CD8-positive, alpha-beta memory T cell (primary cell): ENCODE measurements around the gene PPP1R16B. TPM values are rescaled to one million over a fixed set of nuclear protein-coding genes. Genes with fewer than 3 reads are reported as not detected.

ENCODE experiments used
- CTCF ChIA-PET: fragments of 350-600 bp; sonication (Branson Sonifier 250); formaldehyde crosslinking; loops from one replicate; lab custom pipeline; 2021; ENCODE audit warnings: antibody characterized with exemption; lab: Charles Lee
- POLR2A ChIA-PET: fragments of 350-600 bp; sonication (Branson Sonifier 250); formaldehyde crosslinking; loops from one replicate; lab custom pipeline; 2021; ENCODE audit warnings: antibody characterized with exemption; lab: Charles Lee
- DNase-seq, 5 donors: peaks; one replicate each; pipeline versions ENCODE4 v3.0.0 to v3.0.0-alpha.2; 2020 to 2022; ENCODE audit warnings: mixed read lengths in 1 of 5
- H3K27ac ChIP-seq: one replicate; pipeline ENCODE4 v1.7.0; 2013; ENCODE audit warnings: low read depth, mild to moderate bottlenecking, low read length, moderate library complexity
- H3K27me3 ChIP-seq: 2 replicates; pipeline ENCODE4 v1.7.0; 2013; ENCODE audit warnings: low read length, mild to moderate bottlenecking; ENCODE audit not compliant: insufficient read depth, poor library complexity, severe bottlenecking
- H3K36me3 ChIP-seq: 2 replicates; pipeline ENCODE4 v1.7.0; 2013; ENCODE audit warnings: mild to moderate bottlenecking, low read length, moderate library complexity; ENCODE audit not compliant: insufficient read depth
- H3K4me1 ChIP-seq: 2 replicates; pipeline ENCODE4 v1.7.0; 2013; ENCODE audit warnings: mild to moderate bottlenecking, low read length, moderate library complexity; ENCODE audit not compliant: insufficient read depth
- H3K4me3 ChIP-seq: 2 replicates; pipeline ENCODE4 v1.7.0; 2013; ENCODE audit warnings: mild to moderate bottlenecking, low read length
- H3K9me3 ChIP-seq: 2 replicates; pipeline ENCODE4 v1.7.0; 2013; ENCODE audit warnings: mild to moderate bottlenecking, low read length
- H3K27ac Mint-ChIP-seq, 8 donors: one replicate each; pipeline ENCODE4 v1.8.0; 2020 to 2021; ENCODE audit warnings: mixed read lengths in 8 of 8, mild to moderate bottlenecking in 6 of 8, inconsistent platforms in 3 of 8, moderate library complexity in 3 of 8
- H3K27me3 Mint-ChIP-seq, 2 donors: one replicate each; pipeline ENCODE4 v1.8.0; 2020 to 2021; ENCODE audit warnings: mixed read lengths in 2 of 2, mild to moderate bottlenecking in 1 of 2, moderate library complexity in 1 of 2
- H3K36me3 Mint-ChIP-seq, 3 donors: one replicate each; pipeline ENCODE4 v1.8.0; 2020 to 2021; ENCODE audit warnings: mixed read lengths in 3 of 3, inconsistent platforms in 1 of 3, mild to moderate bottlenecking in 1 of 3
- H3K4me1 Mint-ChIP-seq, 3 donors: one replicate each; pipeline ENCODE4 v1.8.0; 2020 to 2021; ENCODE audit warnings: mixed read lengths in 3 of 3, inconsistent platforms in 1 of 3, mild to moderate bottlenecking in 1 of 3
- H3K4me3 Mint-ChIP-seq, 7 donors: one replicate each; pipeline ENCODE4 v1.8.0; 2020 to 2021; ENCODE audit warnings: mixed read lengths in 7 of 7, mild to moderate bottlenecking in 6 of 7, moderate library complexity in 4 of 7, inconsistent platforms in 2 of 7
- H3K9me3 Mint-ChIP-seq, 5 donors: one replicate each; pipeline ENCODE4 v1.8.0; 2020 to 2022; ENCODE audit warnings: mixed read lengths in 5 of 5, mild to moderate bottlenecking in 3 of 5, moderate library complexity in 2 of 5, inconsistent platforms in 1 of 5
- polyA plus RNA-seq: library from polyadenylated mRNA; unstranded; fragments of 300-500 nt; fragmentation: Illumina TruSeq; gene quantifications from one replicate; pipeline ENCODE4 v1.2.3, GENCODE V29; 2021
- total RNA-seq, 2 experiments: library from RNA; stranded (reverse); gene quantifications; one replicate each; pipeline ENCODE4 v1.2.3, GENCODE V29; 2021

The PPP1R16B gene
- total and polyA plus RNA-seq, 3 experiments from 2014 or later: 40.2 to 171 (median 167) TPM

GRCh38 chr20:38779247-38780097, 26.0 kb upstream of the PPP1R16B start:
- POLR2A ChIA-PET: no interaction called here
- no peak overlapping the region for H3K27ac ChIP-seq
- no peaks in the 10 kb centered on the region for H3K27me3 ChIP-seq
- CTCF ChIA-PET: interaction anchor here (1.1 to 3.9 kb wide), 2 partner anchors 10 to 12 kb away, joined by 3 to 15 read pairs; no protein-coding TSS in a partner anchor
- Mint-ChIP-seq H3K27me3 (no peaks in the 10 kb centered on the region), H3K27ac (peak overlapping the region in 3 of 8 donors; percentile 9 to 29 (median 25)), H3K4me1 (peaks cover 0 to 15% (median 11%) of the 10 kb centered on the region in 3 donors), H3K4me3 (peak overlapping the region in 2 of 7 donors; percentile 41 to 51), H3K36me3 (peaks cover 3 to 12% (median 6%) of the 10 kb centered on the region in 3 donors), H3K9me3 (no peaks in the 10 kb centered on the region)
- no peaks in the 10 kb centered on the region for H3K36me3 ChIP-seq
- H3K9me3 ChIP-seq: no peaks in the 10 kb centered on the region
- no peaks in the 10 kb centered on the region for H3K4me1 ChIP-seq
- no peak for DNase-seq
- H3K4me3 ChIP-seq: no peak overlapping the region

GRCh38 chr20:38782275-38782674, 23.2 kb upstream of the PPP1R16B start:
- CTCF ChIA-PET: no interaction called here
- H3K4me3 ChIP-seq: no peak overlapping the region
- H3K27me3 ChIP-seq: no peaks in the 10 kb centered on the region
- no peak overlapping the region for H3K4me3 Mint-ChIP-seq
- H3K27ac Mint-ChIP-seq: peak overlapping the region in 3 of 8 donors; percentile 5 to 68 (median 51)
- POLR2A ChIA-PET: no interaction called here
- no peak for DNase-seq
- no peak overlapping the region for H3K27ac ChIP-seq
- no peaks in the 10 kb centered on the region for H3K4me1 ChIP-seq
- H3K9me3 ChIP-seq: no peaks in the 10 kb centered on the region
- H3K36me3 Mint-ChIP-seq: no peaks in the 10 kb centered on the region
- H3K9me3 Mint-ChIP-seq: no peaks in the 10 kb centered on the region
- H3K36me3 ChIP-seq: no peaks in the 10 kb centered on the region
- H3K4me1 Mint-ChIP-seq: peaks cover 0 to 6% (median 0%) of the 10 kb centered on the region in 3 donors
- no peaks in the 10 kb centered on the region for H3K27me3 Mint-ChIP-seq

GRCh38 chr20:38787870-38788269, 17.6 kb upstream of the PPP1R16B start:
- peak overlapping the region in 1 of 8 donors; percentile 33 for H3K27ac Mint-ChIP-seq
- POLR2A ChIA-PET: no interaction called here
- no peak overlapping the region for H3K4me3 ChIP-seq
- H3K9me3 ChIP-seq: no peaks in the 10 kb centered on the region
- DNase-seq: no peak
- H3K27me3 Mint-ChIP-seq: peaks cover 0 to 2% of the 10 kb centered on the region in 2 donors
- peaks cover 5% of the 10 kb centered on the region for H3K4me1 ChIP-seq
- no peaks in the 10 kb centered on the region for H3K36me3 ChIP-seq
- H3K36me3 Mint-ChIP-seq: no peaks in the 10 kb centered on the region
- no peak overlapping the region for H3K27ac ChIP-seq
- H3K4me3 Mint-ChIP-seq: no peak overlapping the region
- H3K9me3 Mint-ChIP-seq: peaks cover 0 to 2% (median 0%) of the 10 kb centered on the region in 5 donors
- CTCF ChIA-PET: interaction anchor here (1.0 to 6.4 kb wide), 3 partner anchors 20 to 105 kb away, joined by 3 to 48 read pairs (median 17); no protein-coding TSS in a partner anchor
- peaks cover 5 to 10% (median 7%) of the 10 kb centered on the region in 3 donors for H3K4me1 Mint-ChIP-seq
- no peaks in the 10 kb centered on the region for H3K27me3 ChIP-seq

DNA sequence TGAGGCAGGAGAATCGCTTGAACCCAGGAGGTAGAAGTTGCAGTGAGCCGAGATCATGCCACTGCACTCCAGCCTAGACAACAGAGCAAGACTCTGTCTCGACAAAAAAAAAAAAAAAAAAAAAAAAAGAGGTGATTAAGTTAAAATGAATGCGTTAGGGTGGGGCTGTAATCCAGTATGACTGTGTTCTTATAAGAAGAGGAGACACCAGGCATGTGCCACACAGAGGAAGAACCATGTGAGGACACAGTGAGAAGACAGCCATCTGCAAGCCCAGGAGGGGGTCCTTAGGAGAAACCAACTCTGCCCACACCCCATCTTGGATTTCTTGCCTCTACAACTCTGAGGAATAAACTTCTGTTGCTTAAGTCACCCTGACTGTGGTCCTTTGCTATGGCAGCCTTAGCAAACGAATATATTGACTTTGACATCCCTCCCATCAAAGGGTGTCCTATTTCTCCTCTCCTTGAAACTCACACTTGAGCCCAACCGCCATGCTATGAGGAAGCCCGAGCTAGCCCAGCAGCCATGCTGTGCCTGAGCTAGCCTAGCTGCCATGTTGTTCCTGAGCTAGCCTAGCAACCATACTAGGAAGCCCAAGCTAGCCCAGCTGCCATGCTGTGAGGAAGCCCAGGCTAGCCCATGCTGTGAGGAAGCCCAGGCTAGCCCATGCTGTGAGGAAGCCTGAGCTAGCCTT, 15.8 kb upstream of the PPP1R16B start:
- Mint-ChIP-seq H3K9me3 (peaks cover 0 to 2% (median 0%) of the 10 kb centered on the region in 5 donors), H3K4me1 (peaks cover 10 to 18% (median 11%) of the 10 kb centered on the region in 3 donors), H3K4me3 (no peak overlapping the region), H3K27ac (peak overlapping the region in 3 of 8 donors; percentile 36 to 95 (median 87)), H3K27me3 (peaks cover 0 to 2% of the 10 kb centered on the region in 2 donors), H3K36me3 (no peaks in the 10 kb centered on the region)
- H3K27ac ChIP-seq: no peak overlapping the region
- H3K27me3 ChIP-seq: no peaks in the 10 kb centered on the region
- ChIA-PET POLR2A (interaction anchor here (1.3 kb wide), 1 partner anchor 16 kb away, joined by 6 read pairs; the partner anchor contains the start of gene PPP1R16B), CTCF (interaction anchor here (0.7 to 6.4 kb wide), 24 partner anchors 10 to 172 kb away, joined by 3 to 48 read pairs (median 4); partner anchors contain the start of genes DHX35 and PPP1R16B)
- H3K4me3 ChIP-seq: no peak overlapping the region
- DNase-seq: no peak
- peaks cover 5% of the 10 kb centered on the region for H3K4me1 ChIP-seq
- no peaks in the 10 kb centered on the region for H3K9me3 ChIP-seq
- H3K36me3 ChIP-seq: no peaks in the 10 kb centered on the region

DNA sequence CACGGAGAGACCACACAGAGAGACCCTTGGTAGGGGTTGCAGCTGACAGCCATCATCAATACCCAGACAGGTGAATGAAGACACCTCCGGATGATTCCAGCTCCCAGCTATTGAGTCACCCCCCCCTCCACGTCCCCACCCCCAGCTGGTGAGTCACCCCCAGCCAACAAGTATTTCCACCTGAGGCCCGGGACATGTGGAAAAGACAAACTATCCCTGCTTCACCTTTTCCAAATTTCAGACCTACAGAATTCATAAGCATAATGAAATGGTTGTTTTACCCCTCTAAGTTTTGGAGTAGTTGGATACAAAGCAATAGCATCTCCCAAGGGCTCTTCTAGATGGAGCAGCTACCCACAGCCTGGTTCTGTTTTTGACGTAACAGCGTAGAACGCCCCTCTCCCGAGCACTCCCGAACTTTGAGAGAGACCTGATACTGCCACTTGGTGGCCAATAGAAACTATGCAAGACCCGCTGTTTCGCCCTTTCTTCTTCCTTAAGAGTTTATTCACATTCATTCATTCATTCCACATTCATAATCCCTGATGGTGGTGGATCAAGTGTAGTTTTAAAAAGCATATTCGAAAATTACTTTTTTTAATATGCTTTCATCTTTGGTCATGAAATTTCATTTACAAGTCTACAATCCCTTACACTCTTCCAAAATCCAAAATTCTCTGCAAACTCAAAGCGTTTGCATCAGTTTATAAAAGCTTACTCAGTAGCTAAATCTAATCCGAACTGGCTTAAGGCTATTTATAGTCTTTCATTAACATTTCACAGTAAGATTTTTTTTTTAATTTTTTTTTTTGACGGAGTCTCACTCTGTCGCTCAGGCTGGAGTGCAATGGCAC, 15.1 kb upstream of the PPP1R16B start:
- Histone ChIP-seq H3K36me3 (no peaks in the 10 kb centered on the region), H3K27me3 (no peaks in the 10 kb centered on the region), H3K9me3 (no peaks in the 10 kb centered on the region), H3K4me3 (no peak overlapping the region), H3K27ac (no peak overlapping the region), H3K4me1 (peaks cover 5% of the 10 kb centered on the region)
- peaks cover 0 to 2% of the 10 kb centered on the region in 2 donors for H3K27me3 Mint-ChIP-seq
- H3K36me3 Mint-ChIP-seq: no peaks in the 10 kb centered on the region
- DNase-seq: peak; percentile 24 to 69 (median 37)
- POLR2A ChIA-PET: interaction anchor here (0.6 to 1.3 kb wide), 2 partner anchors 15 to 328 kb away, joined by 3 to 6 read pairs; partner anchors contain the start of gene PPP1R16B
- peak overlapping the region in 4 of 8 donors; percentile 62 to 95 (median 82) for H3K27ac Mint-ChIP-seq
- CTCF ChIA-PET: interaction anchor here (0.7 to 6.4 kb wide), 27 partner anchors 9 to 171 kb away, joined by 3 to 48 read pairs (median 4); partner anchors contain the start of genes DHX35 and PPP1R16B
- peaks cover 0 to 2% (median 0%) of the 10 kb centered on the region in 5 donors for H3K9me3 Mint-ChIP-seq
- peaks cover 10 to 18% (median 11%) of the 10 kb centered on the region in 3 donors for H3K4me1 Mint-ChIP-seq
- peak overlapping the region in 4 of 7 donors; percentile 44 to 77 (median 62) for H3K4me3 Mint-ChIP-seq

- Mint-ChIP-seq H3K9me3 (peaks cover 0 to 2% (median 0%) of the 10 kb centered on the region in 5 donors), H3K27me3 (peaks cover 0 to 2% of the 10 kb centered on the region in 2 donors), H3K4me1 (peaks cover 10 to 18% (median 11%) of the 10 kb centered on the region in 3 donors), H3K27ac (no peak overlapping the region), H3K4me3 (no peak overlapping the region), H3K36me3 (no peaks in the 10 kb centered on the region)
- H3K27me3 ChIP-seq: no peaks in the 10 kb centered on the region
- H3K4me3 ChIP-seq: no peak overlapping the region
- H3K9me3 ChIP-seq: no peaks in the 10 kb centered on the region
- ChIA-PET CTCF (interaction anchor here (1.0 to 6.4 kb wide), 15 partner anchors 8 to 148 kb away, joined by 3 to 48 read pairs (median 7); partner anchors contain the start of gene PPP1R16B), POLR2A (interaction anchor here (0.7 kb wide), 1 partner anchor 13 kb away, joined by 3 read pairs; no protein-coding TSS in a partner anchor)
- no peak for DNase-seq
- no peaks in the 10 kb centered on the region for H3K36me3 ChIP-seq
- no peak overlapping the region for H3K27ac ChIP-seq
- H3K4me1 ChIP-seq: peaks cover 5% of the 10 kb centered on the region
These were observed 14.2 kb upstream of the PPP1R16B start for GRCh38 chr20:38791291-38791690.

DNA sequence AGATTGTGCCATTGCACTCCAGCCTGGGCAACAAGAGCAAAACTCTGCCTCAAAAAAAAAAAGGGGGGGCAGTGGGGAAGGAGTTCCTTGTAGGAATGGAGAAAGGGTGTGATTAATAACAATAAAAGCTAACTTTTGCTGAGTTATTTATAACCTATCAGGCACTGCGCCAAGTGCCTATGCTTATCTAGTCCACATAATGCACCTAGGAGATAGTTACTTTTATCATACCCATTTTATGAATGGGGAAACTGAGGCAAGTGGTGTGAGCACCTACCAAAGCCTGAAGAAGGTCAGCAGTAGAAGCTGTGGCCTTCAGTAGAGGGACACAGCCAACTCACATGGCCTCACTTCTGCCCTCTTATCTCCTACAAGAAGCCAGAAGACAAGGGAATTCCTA, 13.6 kb upstream of the PPP1R16B start:
- no peaks in the 10 kb centered on the region for H3K36me3 ChIP-seq
- Mint-ChIP-seq H3K9me3 (peaks cover 0 to 2% (median 0%) of the 10 kb centered on the region in 5 donors), H3K27ac (no peak overlapping the region), H3K27me3 (peaks cover 0 to 2% of the 10 kb centered on the region in 2 donors), H3K4me3 (no peak overlapping the region), H3K36me3 (no peaks in the 10 kb centered on the region), H3K4me1 (peaks cover 10 to 19% (median 13%) of the 10 kb centered on the region in 3 donors)
- no peak overlapping the region for H3K4me3 ChIP-seq
- ChIA-PET POLR2A (interaction anchor here (0.7 kb wide), 1 partner anchor 13 kb away, joined by 3 read pairs; no protein-coding TSS in a partner anchor), CTCF (interaction anchor here (1.0 to 6.4 kb wide), 5 partner anchors 13 to 101 kb away, joined by 3 to 48 read pairs (median 5); no protein-coding TSS in a partner anchor)
- peaks cover 5% of the 10 kb centered on the region for H3K4me1 ChIP-seq
- H3K9me3 ChIP-seq: no peaks in the 10 kb centered on the region
- DNase-seq: no peak
- no peaks in the 10 kb centered on the region for H3K27me3 ChIP-seq
- no peak overlapping the region for H3K27ac ChIP-seq
